OCI-LY1 (cell line): ENCODE results near the gene TRIM68.

Experiments used
- EZH2 ChIP-seq: fragments of 200-600 bp; sonication (generic), shearing (Covaris generic); IDR thresholded peaks from 2 replicates; pipeline ENCODE4 v1.8.0; 2017; ENCODE audit warnings: borderline replicate concordance, mixed run types, mild to moderate bottlenecking, antibody characterized with exemption, low read length, moderate library complexity, mixed read lengths
- TF ChIP-seq, protein P1 (sequence below): fragments of 200-600 bp; sonication (generic), shearing (Covaris generic); IDR thresholded peaks from 2 replicates; pipeline ENCODE4 v1.5.1; 2017; ENCODE audit warnings: mild to moderate bottlenecking, antibody characterized with exemption, low read length, moderate library complexity, mixed read lengths

DNA sequence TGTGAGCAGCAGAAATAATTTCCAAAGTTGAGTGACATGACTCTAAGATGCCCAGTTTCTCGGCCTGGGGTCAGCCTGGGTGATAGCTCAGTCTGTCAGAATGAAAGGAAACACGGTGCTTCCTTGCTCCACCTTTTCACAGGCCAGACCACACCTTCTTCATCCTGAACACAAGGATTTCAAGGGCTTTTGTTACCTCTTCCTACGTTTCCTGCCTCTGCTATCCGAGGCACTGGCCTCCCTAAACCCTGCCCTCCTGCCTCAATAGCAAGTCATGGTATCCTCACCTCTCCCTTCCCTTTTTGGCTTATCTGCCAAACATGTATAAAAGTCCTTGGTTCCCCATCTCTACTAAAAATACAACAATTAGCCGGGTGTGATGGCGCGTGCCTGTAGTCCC is 34.0 kb upstream of the TRIM68 start:
- TF ChIP-seq, protein P1, sequence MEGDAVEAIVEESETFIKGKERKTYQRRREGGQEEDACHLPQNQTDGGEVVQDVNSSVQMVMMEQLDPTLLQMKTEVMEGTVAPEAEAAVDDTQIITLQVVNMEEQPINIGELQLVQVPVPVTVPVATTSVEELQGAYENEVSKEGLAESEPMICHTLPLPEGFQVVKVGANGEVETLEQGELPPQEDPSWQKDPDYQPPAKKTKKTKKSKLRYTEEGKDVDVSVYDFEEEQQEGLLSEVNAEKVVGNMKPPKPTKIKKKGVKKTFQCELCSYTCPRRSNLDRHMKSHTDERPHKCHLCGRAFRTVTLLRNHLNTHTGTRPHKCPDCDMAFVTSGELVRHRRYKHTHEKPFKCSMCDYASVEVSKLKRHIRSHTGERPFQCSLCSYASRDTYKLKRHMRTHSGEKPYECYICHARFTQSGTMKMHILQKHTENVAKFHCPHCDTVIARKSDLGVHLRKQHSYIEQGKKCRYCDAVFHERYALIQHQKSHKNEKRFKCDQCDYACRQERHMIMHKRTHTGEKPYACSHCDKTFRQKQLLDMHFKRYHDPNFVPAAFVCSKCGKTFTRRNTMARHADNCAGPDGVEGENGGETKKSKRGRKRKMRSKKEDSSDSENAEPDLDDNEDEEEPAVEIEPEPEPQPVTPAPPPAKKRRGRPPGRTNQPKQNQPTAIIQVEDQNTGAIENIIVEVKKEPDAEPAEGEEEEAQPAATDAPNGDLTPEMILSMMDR = no peak
- TF ChIP-seq EZH2 = no peak
